Subcutaneous abdominal adipose tissue (tissue), 5 donors: ENCODE measurements around the gene CYP2U1.
A peak's percentile ranks its signal among the peaks of the same experiment; 100 is the strongest.

Experiments used
- H3K27ac ChIP-seq: one replicate; pipeline ENCODE4 v1.7.0; 2013; ENCODE audit warnings: low read depth, mild to moderate bottlenecking, inconsistent platforms, low read length, moderate library complexity
- H3K27me3 ChIP-seq, 5 donors: one replicate each; pipeline ENCODE4 v1.7.0; 2013; ENCODE audit warnings: low read length in 5 of 5, inconsistent platforms in 1 of 5; ENCODE audit not compliant: control insufficient read depth in 5 of 5, insufficient read depth in 4 of 5
- H3K36me3 ChIP-seq, 5 donors: one replicate each; pipeline ENCODE4 v1.7.0; 2013; ENCODE audit warnings: low read length in 5 of 5; ENCODE audit not compliant: control insufficient read depth in 5 of 5, insufficient read depth in 5 of 5
- H3K4me1 ChIP-seq, 5 donors: one replicate each; pipeline ENCODE4 v1.7.0; 2013; ENCODE audit warnings: low read length in 5 of 5, mild to moderate bottlenecking in 3 of 5, moderate library complexity in 1 of 5; ENCODE audit not compliant: control insufficient read depth in 5 of 5, insufficient read depth in 5 of 5
- H3K4me3 ChIP-seq, 5 donors: one replicate each; pipeline ENCODE4 v1.7.0; 2013; ENCODE audit warnings: low read length in 5 of 5, low read depth in 1 of 5
- H3K9ac ChIP-seq, 5 donors: one replicate each; pipeline ENCODE4 v1.7.0; 2013; ENCODE audit warnings: low read length in 5 of 5, mild to moderate bottlenecking in 4 of 5, moderate library complexity in 3 of 5
- H3K9me3 ChIP-seq, 5 donors: one replicate each; pipeline ENCODE4 v1.7.0; 2013; ENCODE audit warnings: low read length in 5 of 5; ENCODE audit not compliant: control insufficient read depth in 5 of 5
- donor health status: healthy.
- donor health status: healthy.
- donor health status: healthy.
- donor health status: healthy.
- donor health status: healthy.

CYP2U1 gene

GRCh38 chr4:107994894-107995293 lies 63.5 kb downstream of the CYP2U1 start:
- H3K9me3 ChIP-seq: no peaks in the 10 kb centered on the region
- peak overlapping the region; percentile 75 for H3K27ac ChIP-seq

GRCh38 chr4:107996949-107997788 lies 65.8 kb downstream of the CYP2U1 start:
- H3K4me3 ChIP-seq: no peak overlapping the region
- H3K36me3 ChIP-seq: peaks cover 2 to 9% (median 3%) of the 10 kb centered on the region in 5 donors
- peaks cover 2 to 67% (median 49%) of the 10 kb centered on the region in 5 donors for H3K4me1 ChIP-seq
- no peaks in the 10 kb centered on the region for H3K9me3 ChIP-seq
- H3K27me3 ChIP-seq: no peaks in the 10 kb centered on the region
- peak overlapping the region; percentile 75 for H3K27ac ChIP-seq
- H3K9ac ChIP-seq: peak overlapping the region in 3 of 5 donors; percentile 22 to 45 (median 23)

More at GRCh38 chr4:107994894-107995293, 63.5 kb downstream of the CYP2U1 start:
- Histone ChIP-seq H3K4me3 (no peak overlapping the region), H3K27me3 (no peaks in the 10 kb centered on the region), H3K4me1 (peaks cover 2 to 73% (median 68%) of the 10 kb centered on the region in 5 donors), H3K36me3 (peaks cover 0 to 5% (median 3%) of the 10 kb centered on the region in 5 donors), H3K9ac (peak overlapping the region in 2 of 5 donors; percentile 43 to 57)

DNA sequence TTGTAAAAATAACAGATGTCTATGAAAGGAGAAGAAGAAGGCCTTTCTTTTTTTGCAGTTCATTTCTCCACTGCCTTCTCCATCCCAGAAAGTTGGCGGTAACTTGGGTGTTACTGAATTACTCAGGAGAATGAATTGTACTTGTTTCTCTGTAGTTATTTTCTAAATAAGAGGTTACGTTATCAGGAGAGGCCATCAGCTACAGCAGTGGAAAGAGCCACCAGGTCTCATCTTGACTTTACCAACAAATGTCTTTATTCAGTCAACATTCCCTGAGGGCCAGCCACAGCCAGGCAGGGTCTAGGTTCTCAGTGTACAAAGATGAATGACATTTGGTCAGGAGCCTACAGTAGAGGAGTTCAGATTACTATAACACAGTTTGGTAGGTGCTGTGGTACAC lies 66.4 kb downstream of the CYP2U1 start:
- H3K9me3 ChIP-seq: no peaks in the 10 kb centered on the region

DNA sequence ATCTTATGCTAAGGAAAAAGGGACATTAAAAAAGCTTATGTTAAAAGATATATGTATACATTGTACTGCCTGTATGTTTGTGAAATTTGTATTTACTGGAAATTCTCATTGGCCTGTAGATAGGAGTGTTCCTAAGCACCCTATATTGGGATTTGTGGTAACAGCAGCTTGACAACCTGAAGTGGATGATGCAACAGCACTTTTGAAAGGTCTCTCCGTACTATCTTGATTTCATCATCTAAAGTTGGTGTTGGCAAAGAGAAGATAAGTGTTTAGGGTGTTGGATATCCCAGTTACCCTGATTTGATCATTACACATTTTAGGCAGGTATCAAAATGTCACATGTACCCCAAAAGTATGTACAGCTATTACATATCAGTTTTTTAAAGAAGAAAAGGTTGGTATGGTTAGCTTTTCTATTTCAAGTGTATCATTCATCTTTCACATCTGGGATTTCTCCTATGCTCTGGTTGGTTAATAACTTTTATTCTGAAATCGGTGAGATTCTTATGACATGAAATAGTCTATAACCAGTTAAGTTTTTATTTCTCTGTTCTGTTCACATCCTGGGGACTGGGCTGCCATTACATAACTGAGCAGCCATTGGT lies 68.7 kb downstream of the CYP2U1 start:
- H3K27ac ChIP-seq: peak overlapping the region; percentile 29

More for the DNA sequence above, 66.4 kb downstream of the CYP2U1 start:
- Histone ChIP-seq H3K27ac (peak overlapping the region; percentile 75), H3K36me3 (peaks cover 2 to 9% (median 3%) of the 10 kb centered on the region in 5 donors), H3K9ac (peak overlapping the region in 2 of 5 donors; percentile 0 to 3), H3K27me3 (no peaks in the 10 kb centered on the region), H3K4me3 (peak overlapping the region in 1 of 5 donors; percentile 4), H3K4me1 (peaks cover 2 to 61% (median 43%) of the 10 kb centered on the region in 5 donors)

GRCh38 chr4:108001540-108002135 lies 70.3 kb downstream of the CYP2U1 start:
- Histone ChIP-seq H3K9ac (no peak overlapping the region), H3K27me3 (no peaks in the 10 kb centered on the region), H3K4me3 (no peak overlapping the region), H3K27ac (peak overlapping the region; percentile 6), H3K4me1 (peaks cover 0 to 53% (median 33%) of the 10 kb centered on the region in 5 donors), H3K36me3 (peaks cover 0 to 4% (median 3%) of the 10 kb centered on the region in 5 donors), H3K9me3 (no peaks in the 10 kb centered on the region)

More for the DNA sequence above, 68.7 kb downstream of the CYP2U1 start:
- Histone ChIP-seq H3K9ac (no peak overlapping the region), H3K4me1 (peaks cover 0 to 54% (median 29%) of the 10 kb centered on the region in 5 donors), H3K27me3 (no peaks in the 10 kb centered on the region), H3K4me3 (no peak overlapping the region), H3K9me3 (no peaks in the 10 kb centered on the region), H3K36me3 (peaks cover 2 to 9% (median 3%) of the 10 kb centered on the region in 5 donors)
